GM23338 (cell line): Measurements from ENCODE around the gene HJV. TPM values are rescaled to one million over a fixed set of nuclear protein-coding genes. Genes with fewer than 3 reads are reported as not detected.

ENCODE experiments used
- ATAC-seq: fragments of 200-7000 bp; cut with Tn5 transposase; 3 replicates; pipeline ENCODE4 v1.9.1; 2020
- DNase-seq: peaks from one replicate; pipeline ENCODE4 v3.0.0-alpha.2; 2015; ENCODE audit warnings: low spot score
- H2AFZ ChIP-seq: fragments of 200-600 bp; sonication (generic); 2 replicates; pipeline ENCODE4 v1.8.0; 2016; ENCODE audit warnings: antibody characterized with exemption, mild to moderate bottlenecking, moderate library complexity
- H3F3A ChIP-seq: fragments of 200-600 bp; sonication (generic); replicated peaks from 2 replicates; pipeline ENCODE4 v1.8.0; 2017; ENCODE audit warnings: antibody characterized with exemption, mixed run types, low read depth
- H3K27ac ChIP-seq: fragments of 200-600 bp; sonication (generic); 2 replicates; pipeline ENCODE4 v1.6.1; 2016; ENCODE audit warnings: low read depth
- H3K27me3 ChIP-seq: fragments of 200-600 bp; sonication (generic); 2 replicates; pipeline ENCODE4 v1.8.0; 2016; ENCODE audit warnings: mild to moderate bottlenecking, mixed run types, moderate library complexity; ENCODE audit not compliant: insufficient read depth
- H3K36me3 ChIP-seq: fragments of 200-600 bp; sonication (generic); 2 replicates; pipeline ENCODE4 v1.8.0; 2016; ENCODE audit warnings: mild to moderate bottlenecking; ENCODE audit not compliant: insufficient read depth
- H3K4me1 ChIP-seq: fragments of 200-600 bp; sonication (generic); 2 replicates; pipeline ENCODE4 v1.8.0; 2016; ENCODE audit warnings: mild to moderate bottlenecking, moderate library complexity; ENCODE audit not compliant: insufficient read depth
- H3K4me2 ChIP-seq: fragments of 200-600 bp; sonication (generic); 2 replicates; pipeline ENCODE4 v1.7.1; 2017; ENCODE audit warnings: mixed run types
- H3K4me3 ChIP-seq: fragments of 200-600 bp; sonication (generic); 2 replicates; pipeline ENCODE4 v1.6.1; 2016; ENCODE audit warnings: mixed run types
- H3K79me2 ChIP-seq: fragments of 200-600 bp; sonication (generic); replicated peaks from 2 replicates; pipeline ENCODE4 v1.8.0; 2017; ENCODE audit warnings: mild to moderate bottlenecking; ENCODE audit not compliant: insufficient read depth
- H3K9me2 ChIP-seq: fragments of 200-600 bp; sonication (generic); 2 replicates; pipeline ENCODE4 v1.8.0; 2017; ENCODE audit not compliant: insufficient read depth
- H4K20me1 ChIP-seq: fragments of 200-600 bp; sonication (generic); replicated peaks from 2 replicates; pipeline ENCODE4 v1.8.0; 2017; ENCODE audit warnings: mild to moderate bottlenecking; ENCODE audit not compliant: insufficient read depth
- H3K27ac Mint-ChIP-seq: 2 replicates; pipeline ENCODE4 v1.8.0; 2020; ENCODE audit warnings: inconsistent platforms, mild to moderate bottlenecking, moderate library complexity, mixed read lengths
- H3K27me3 Mint-ChIP-seq: 3 replicates; pipeline ENCODE4 v1.8.0; 2022; ENCODE audit warnings: low read depth, mild to moderate bottlenecking, moderate library complexity, mixed read lengths, inconsistent platforms; ENCODE audit not compliant: insufficient read depth, poor library complexity
- H3K36me3 Mint-ChIP-seq: 3 replicates; pipeline ENCODE4 v1.8.0; 2021; ENCODE audit warnings: low read depth, mild to moderate bottlenecking, inconsistent platforms, moderate library complexity, mixed read lengths
- H3K4me1 Mint-ChIP-seq: 3 replicates; pipeline ENCODE4 v1.8.0; 2020; ENCODE audit warnings: mild to moderate bottlenecking, inconsistent platforms, mixed read lengths
- H3K4me3 Mint-ChIP-seq: 3 replicates; pipeline ENCODE4 v1.8.0; 2021; ENCODE audit warnings: moderate library complexity, mild to moderate bottlenecking, inconsistent platforms, mixed read lengths
- H3K9me3 Mint-ChIP-seq: 3 replicates; pipeline ENCODE4 v1.8.0; 2020; ENCODE audit warnings: moderate library complexity, mild to moderate bottlenecking, inconsistent platforms, mixed read lengths
- CREB1 ChIP-seq: fragments of 250-450 bp; sonication (Bioruptor Pico); IDR thresholded peaks from 2 replicates; pipeline ENCODE4 v1.5.0; 2020; ENCODE audit warnings: low read depth, mild to moderate bottlenecking, moderate library complexity
- ETS1 ChIP-seq: IDR thresholded peaks from 2 replicates; pipeline ENCODE4 v1.6.1; 2016; ENCODE audit warnings: antibody characterized with exemption
- EZH2 ChIP-seq: fragments of 200-600 bp; sonication (generic); IDR thresholded peaks from one replicate; pipeline ENCODE4 v1.8.0; 2017; ENCODE audit warnings: antibody characterized with exemption, mild to moderate bottlenecking, low read depth; ENCODE audit not compliant: unreplicated experiment
- EZH2phosphoT487 ChIP-seq: fragments of 200-600 bp; sonication (generic); IDR thresholded peaks from one replicate; pipeline ENCODE4 v1.8.1; 2018; ENCODE audit warnings: antibody characterized with exemption; ENCODE audit not compliant: unreplicated experiment
- JUNB ChIP-seq: IDR thresholded peaks from one replicate; pipeline ENCODE4 v1.6.1; 2016; ENCODE audit warnings: antibody characterized with exemption; ENCODE audit not compliant: unreplicated experiment
- NANOG ChIP-seq: IDR thresholded peaks from 2 replicates; pipeline ENCODE4 v1.6.1; 2016; ENCODE audit warnings: antibody characterized with exemption, borderline replicate concordance
- POLR2AphosphoS5 ChIP-seq: IDR thresholded peaks from 2 replicates; pipeline ENCODE4 v1.6.1; 2016; ENCODE audit warnings: antibody characterized with exemption, low read depth
- REST ChIP-seq: IDR thresholded peaks from one replicate; pipeline ENCODE4 v1.6.1; 2018; ENCODE audit warnings: antibody characterized with exemption; ENCODE audit not compliant: unreplicated experiment
- STAT1 ChIP-seq: IDR thresholded peaks from one replicate; pipeline ENCODE4 v1.6.1; 2016; ENCODE audit warnings: antibody characterized with exemption; ENCODE audit not compliant: unreplicated experiment
- ZNF114 ChIP-seq: fragments of 250-450 bp; sonication (Bioruptor Pico); IDR thresholded peaks from 2 replicates; pipeline ENCODE4 v1.5.0; 2020; ENCODE audit warnings: mild to moderate bottlenecking, moderate library complexity
- ZNF331 ChIP-seq: fragments of 250-450 bp; sonication (Bioruptor Pico); IDR thresholded peaks from 2 replicates; pipeline ENCODE4 v1.5.0; 2020; ENCODE audit warnings: low read depth, mild to moderate bottlenecking, moderate library complexity
- polyA plus RNA-seq: library from polyadenylated mRNA; unstranded; fragments of >200 nt; fragmentation: Nextera tagmentation; extraction: Ambion mirVana; gene quantifications from 2 replicates; pipeline ENCODE4 v1.2.1, GENCODE V29; 2016
- total RNA-seq: library from RNA; depleted of rRNA; stranded (reverse); fragments of >200 nt; shearing (Covaris generic); gene quantifications from 2 replicates; pipeline ENCODE4 v1.2.3, GENCODE V29; 2014
- TF ChIP-seq, protein P1 (sequence below), 2 experiments: fragments of 200-600 bp in 1 of 2; sonication (generic) in 1 of 2; conservative IDR thresholded peaks; 2 replicates each; pipeline versions ENCODE4 v1.5.1 to v1.6.1; 2016 to 2017; ENCODE audit warnings: antibody characterized with exemption in 2 of 2, low read depth in 2 of 2, mild to moderate bottlenecking in 2 of 2, moderate library complexity in 1 of 2
- TF ChIP-seq, protein P2 (sequence below): fragments of 250-450 bp; sonication (Bioruptor Pico); IDR thresholded peaks from 2 replicates; pipeline ENCODE4 v1.5.0; 2020; ENCODE audit warnings: mild to moderate bottlenecking, moderate library complexity

Gene HJV
- total and polyA plus RNA-seq, 2 experiments from 2014 or later: 0.42 to 0.45 TPM

DNA sequence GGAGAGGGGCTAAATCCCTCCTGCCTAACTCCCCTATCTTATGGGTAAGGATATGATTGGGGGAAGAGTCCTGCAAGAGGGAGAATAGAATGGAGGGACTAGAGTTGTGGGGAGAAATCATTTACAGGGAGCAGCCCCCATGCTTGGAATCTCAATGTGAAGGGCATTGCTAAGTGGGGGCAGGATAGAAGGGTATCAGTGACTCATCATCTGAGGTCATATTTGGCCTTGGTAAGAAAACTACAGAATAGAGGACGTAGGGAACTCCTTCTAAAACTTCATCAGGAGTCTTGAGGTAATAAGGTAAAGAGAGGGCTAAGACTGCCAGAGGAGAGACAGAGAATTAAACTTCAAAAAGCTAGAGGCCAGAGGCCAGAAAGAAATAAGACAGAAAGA lies 487 bp downstream of the HJV start:
- H2AFZ ChIP-seq: 0 out of 2 replicates have a peak overlapping the region, but pooled peaks have one; percentile 32
- Mint-ChIP-seq H3K36me3 (no peaks in the 10 kb centered on the region), H3K27ac (no peak overlapping the region), H3K27me3 (peaks cover 21% of the 10 kb centered on the region), H3K4me1 (peaks cover 15% of the 10 kb centered on the region), H3K4me3 (no peak overlapping the region), H3K9me3 (no peaks in the 10 kb centered on the region)
- no peak overlapping the region for H3K4me2 ChIP-seq
- H3K79me2 ChIP-seq: no peaks in the 10 kb centered on the region
- H3F3A ChIP-seq: peaks cover 3% of the 10 kb centered on the region; the same call in 1 of the 2 replicates
- no peak overlapping the region for H3K27ac ChIP-seq
- no peaks in the 10 kb centered on the region for H3K9me2 ChIP-seq
- H3K27me3 ChIP-seq: peaks cover 48% of the 10 kb centered on the region
- no peak for ATAC-seq
- no peak overlapping the region for H3K4me3 ChIP-seq
- peaks cover 21% of the 10 kb centered on the region for H3K4me1 ChIP-seq
- H4K20me1 ChIP-seq: no peaks in the 10 kb centered on the region
- DNase-seq: no peak
- no peaks in the 10 kb centered on the region for H3K36me3 ChIP-seq
- TF ChIP-seq, protein P1, sequence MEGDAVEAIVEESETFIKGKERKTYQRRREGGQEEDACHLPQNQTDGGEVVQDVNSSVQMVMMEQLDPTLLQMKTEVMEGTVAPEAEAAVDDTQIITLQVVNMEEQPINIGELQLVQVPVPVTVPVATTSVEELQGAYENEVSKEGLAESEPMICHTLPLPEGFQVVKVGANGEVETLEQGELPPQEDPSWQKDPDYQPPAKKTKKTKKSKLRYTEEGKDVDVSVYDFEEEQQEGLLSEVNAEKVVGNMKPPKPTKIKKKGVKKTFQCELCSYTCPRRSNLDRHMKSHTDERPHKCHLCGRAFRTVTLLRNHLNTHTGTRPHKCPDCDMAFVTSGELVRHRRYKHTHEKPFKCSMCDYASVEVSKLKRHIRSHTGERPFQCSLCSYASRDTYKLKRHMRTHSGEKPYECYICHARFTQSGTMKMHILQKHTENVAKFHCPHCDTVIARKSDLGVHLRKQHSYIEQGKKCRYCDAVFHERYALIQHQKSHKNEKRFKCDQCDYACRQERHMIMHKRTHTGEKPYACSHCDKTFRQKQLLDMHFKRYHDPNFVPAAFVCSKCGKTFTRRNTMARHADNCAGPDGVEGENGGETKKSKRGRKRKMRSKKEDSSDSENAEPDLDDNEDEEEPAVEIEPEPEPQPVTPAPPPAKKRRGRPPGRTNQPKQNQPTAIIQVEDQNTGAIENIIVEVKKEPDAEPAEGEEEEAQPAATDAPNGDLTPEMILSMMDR (conservative IDR thresholded peaks at IDR 0.05; ENCODE audit: low read depth in 2 of 2): no peak
- TF ChIP-seq ZNF114 (CRISPR knock-in tag) (no peak), STAT1 (no peak), ETS1 (no peak), ZNF331 (CRISPR knock-in tag) (no peak), REST (no peak), EZH2phosphoT487 (no peak), POLR2AphosphoS5 (no peak), CREB1 (CRISPR knock-in tag) (no peak), JUNB (no peak), NANOG (no peak), EZH2 (no peak)
- TF ChIP-seq, protein P2, sequence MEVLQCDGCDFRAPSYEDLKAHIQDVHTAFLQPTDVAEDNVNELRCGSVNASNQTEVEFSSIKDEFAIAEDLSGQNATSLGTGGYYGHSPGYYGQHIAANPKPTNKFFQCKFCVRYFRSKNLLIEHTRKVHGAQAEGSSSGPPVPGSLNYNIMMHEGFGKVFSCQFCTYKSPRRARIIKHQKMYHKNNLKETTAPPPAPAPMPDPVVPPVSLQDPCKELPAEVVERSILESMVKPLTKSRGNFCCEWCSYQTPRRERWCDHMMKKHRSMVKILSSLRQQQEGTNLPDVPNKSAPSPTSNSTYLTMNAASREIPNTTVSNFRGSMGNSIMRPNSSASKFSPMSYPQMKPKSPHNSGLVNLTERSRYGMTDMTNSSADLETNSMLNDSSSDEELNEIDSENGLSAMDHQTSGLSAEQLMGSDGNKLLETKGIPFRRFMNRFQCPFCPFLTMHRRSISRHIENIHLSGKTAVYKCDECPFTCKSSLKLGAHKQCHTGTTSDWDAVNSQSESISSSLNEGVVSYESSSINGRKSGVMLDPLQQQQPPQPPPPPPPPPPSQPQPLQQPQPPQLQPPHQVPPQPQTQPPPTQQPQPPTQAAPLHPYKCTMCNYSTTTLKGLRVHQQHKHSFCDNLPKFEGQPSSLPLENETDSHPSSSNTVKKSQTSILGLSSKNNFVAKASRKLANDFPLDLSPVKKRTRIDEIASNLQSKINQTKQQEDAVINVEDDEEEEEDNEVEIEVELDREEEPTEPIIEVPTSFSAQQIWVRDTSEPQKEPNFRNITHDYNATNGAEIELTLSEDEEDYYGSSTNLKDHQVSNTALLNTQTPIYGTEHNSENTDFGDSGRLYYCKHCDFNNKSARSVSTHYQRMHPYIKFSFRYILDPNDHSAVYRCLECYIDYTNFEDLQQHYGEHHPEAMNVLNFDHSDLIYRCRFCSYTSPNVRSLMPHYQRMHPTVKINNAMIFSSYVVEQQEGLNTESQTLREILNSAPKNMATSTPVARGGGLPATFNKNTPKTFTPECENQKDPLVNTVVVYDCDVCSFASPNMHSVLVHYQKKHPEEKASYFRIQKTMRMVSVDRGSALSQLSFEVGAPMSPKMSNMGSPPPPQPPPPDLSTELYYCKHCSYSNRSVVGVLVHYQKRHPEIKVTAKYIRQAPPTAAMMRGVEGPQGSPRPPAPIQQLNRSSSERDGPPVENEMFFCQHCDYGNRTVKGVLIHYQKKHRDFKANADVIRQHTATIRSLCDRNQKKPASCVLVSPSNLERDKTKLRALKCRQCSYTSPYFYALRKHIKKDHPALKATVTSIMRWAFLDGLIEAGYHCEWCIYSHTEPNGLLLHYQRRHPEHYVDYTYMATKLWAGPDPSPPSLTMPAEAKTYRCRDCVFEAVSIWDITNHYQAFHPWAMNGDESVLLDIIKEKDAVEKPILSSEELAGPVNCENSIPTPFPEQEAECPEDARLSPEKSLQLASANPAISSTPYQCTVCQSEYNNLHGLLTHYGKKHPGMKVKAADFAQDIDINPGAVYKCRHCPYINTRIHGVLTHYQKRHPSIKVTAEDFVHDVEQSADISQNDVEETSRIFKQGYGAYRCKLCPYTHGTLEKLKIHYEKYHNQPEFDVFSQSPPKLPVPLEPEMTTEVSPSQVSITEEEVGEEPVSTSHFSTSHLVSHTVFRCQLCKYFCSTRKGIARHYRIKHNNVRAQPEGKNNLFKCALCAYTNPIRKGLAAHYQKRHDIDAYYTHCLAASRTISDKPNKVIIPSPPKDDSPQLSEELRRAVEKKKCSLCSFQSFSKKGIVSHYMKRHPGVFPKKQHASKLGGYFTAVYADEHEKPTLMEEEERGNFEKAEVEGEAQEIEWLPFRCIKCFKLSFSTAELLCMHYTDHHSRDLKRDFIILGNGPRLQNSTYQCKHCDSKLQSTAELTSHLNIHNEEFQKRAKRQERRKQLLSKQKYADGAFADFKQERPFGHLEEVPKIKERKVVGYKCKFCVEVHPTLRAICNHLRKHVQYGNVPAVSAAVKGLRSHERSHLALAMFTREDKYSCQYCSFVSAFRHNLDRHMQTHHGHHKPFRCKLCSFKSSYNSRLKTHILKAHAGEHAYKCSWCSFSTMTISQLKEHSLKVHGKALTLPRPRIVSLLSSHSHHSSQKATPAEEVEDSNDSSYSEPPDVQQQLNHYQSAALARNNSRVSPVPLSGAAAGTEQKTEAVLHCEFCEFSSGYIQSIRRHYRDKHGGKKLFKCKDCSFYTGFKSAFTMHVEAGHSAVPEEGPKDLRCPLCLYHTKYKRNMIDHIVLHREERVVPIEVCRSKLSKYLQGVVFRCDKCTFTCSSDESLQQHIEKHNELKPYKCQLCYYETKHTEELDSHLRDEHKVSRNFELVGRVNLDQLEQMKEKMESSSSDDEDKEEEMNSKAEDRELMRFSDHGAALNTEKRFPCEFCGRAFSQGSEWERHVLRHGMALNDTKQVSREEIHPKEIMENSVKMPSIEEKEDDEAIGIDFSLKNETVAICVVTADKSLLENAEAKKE (CRISPR knock-in tag): no peak
